AG08396 (cell line): Measurements from ENCODE around the gene DAP3.

ENCODE experiments used
- DNase-seq: peaks from one replicate; pipeline ENCODE4 v3.0.0; 2012; ENCODE audit warnings: low spot score, mixed read lengths

The DAP3 gene

GRCh38 chr1:155777582-155777981 is 88.7 kb downstream of the DAP3 start:
- DNase-seq: no peak
